SW480 (cell line): ENCODE results near the gene MT4.
"Not testable (repeated sequence)": the region's sequence is repeated elsewhere in the genome, so short reads cannot be mapped to it uniquely, and the experiment has no call there.

Experiments
- DNase-seq: peaks from one replicate; pipeline ENCODE4 v3.0.0-alpha.2; 2016; ENCODE audit warnings: low spot score

Gene MT4

GRCh38 chr16:56559109-56559508, 5.8 kb upstream of the MT4 start:
- no peak for DNase-seq

- DNase-seq: no peak
Observed at GRCh38 chr16:56560447-56560846, 4.4 kb upstream of the MT4 start.

GRCh38 chr16:56561126-56561525, 3.7 kb upstream of the MT4 start:
- no peak for DNase-seq

GRCh38 chr16:56569971-56570370, 5.1 kb downstream of the MT4 start:
- DNase-seq: no peak

- DNase-seq: no peak
Observed at GRCh38 chr16:56571525-56571924, 6.7 kb downstream of the MT4 start.

- no peak for DNase-seq
Observed at GRCh38 chr16:56574625-56575024, 9.8 kb downstream of the MT4 start.

- peak; percentile 88 for DNase-seq
Observed at GRCh38 chr16:56576585-56577299, 11.9 kb downstream of the MT4 start.

GRCh38 chr16:56577300-56577625, 12.4 kb downstream of the MT4 start:
- DNase-seq: no peak

GRCh38 chr16:56580391-56581048, 15.6 kb downstream of the MT4 start:
- DNase-seq: no peak

- not testable (repeated sequence) for DNase-seq
Observed at GRCh38 chr16:56582911-56583310, 18.0 kb downstream of the MT4 start.

GRCh38 chr16:56583351-56584168, 18.7 kb downstream of the MT4 start:
- DNase-seq: no peak

- DNase-seq: no peak
Observed at GRCh38 chr16:56584276-56584675, 19.4 kb downstream of the MT4 start.

- no peak for DNase-seq
Observed at GRCh38 chr16:56588781-56589140, 23.9 kb downstream of the MT4 start.

GRCh38 chr16:56589141-56590039, 24.5 kb downstream of the MT4 start, which contains the start of gene MT3:
Gene MT3 (plus strand): TSS chr16:56589528. CDS start chr16:56589591, 63 bp downstream.
- peak; percentile 41 for DNase-seq

- no peak for DNase-seq
Observed at GRCh38 chr16:56591377-56592060, 26.6 kb downstream of the MT4 start.

GRCh38 chr16:56593573-56594291, 28.9 kb downstream of the MT4 start:
- no peak for DNase-seq

GRCh38 chr16:56594292-56594619, 29.4 kb downstream of the MT4 start:
- no peak for DNase-seq

- DNase-seq: peak; percentile 60
Observed at GRCh38 chr16:56600398-56600999, 35.6 kb downstream of the MT4 start.

GRCh38 chr16:56601325-56601724, 36.5 kb downstream of the MT4 start:
- DNase-seq: no peak

GRCh38 chr16:56603589-56603988, 38.7 kb downstream of the MT4 start:
- peak; percentile 66 for DNase-seq
